Keratinocyte (primary cell): Measurements from ENCODE around the gene NEUROG3. TPM values are rescaled to one million over a fixed set of nuclear protein-coding genes. Genes with fewer than 3 reads are reported as not detected.

ENCODE experiments used
- DNase-seq: peaks from one replicate; pipeline ENCODE4 v3.0.0-alpha.2; 2011; ENCODE audit warnings: low read depth, missing footprints, low spot score
- FAIRE-seq: peaks from 2 replicates; lab custom pipeline; 2011; peaks lifted over from hg19 to GRCh38; lab: Jason Lieb, UNC
- H2AFZ ChIP-seq: 2 replicates; pipeline ENCODE4 v1.6.0; 2012; ENCODE audit warnings: low read length, control low read depth, inconsistent platforms; ENCODE audit not compliant: control insufficient read depth
- H3K27ac ChIP-seq: 2 replicates; pipeline ENCODE4 v1.5.1; 2011; ENCODE audit warnings: low read length; ENCODE audit not compliant: control insufficient read depth, insufficient read depth
- H3K27me3 ChIP-seq: 3 replicates; pipeline ENCODE4 v1.6.0; 2011; ENCODE audit warnings: low read length; ENCODE audit not compliant: control insufficient read depth, insufficient read depth; ENCODE audit errors: extremely low read depth
- H3K36me3 ChIP-seq, 2 experiments: 2 replicates in 1 of 2; 3 replicates in 1 of 2; pipeline ENCODE4 v1.5.1; 2011; ENCODE audit warnings: low read length in 2 of 2, mild to moderate bottlenecking in 1 of 2; ENCODE audit not compliant: control insufficient read depth in 2 of 2, insufficient read depth in 2 of 2; ENCODE audit errors: extremely low read depth in 1 of 2
- H3K4me1 ChIP-seq: 3 replicates; pipeline ENCODE4 v1.5.1; 2011; ENCODE audit warnings: low read length; ENCODE audit not compliant: control insufficient read depth, insufficient read depth; ENCODE audit errors: extremely low read depth
- H3K4me2 ChIP-seq: 3 replicates; pipeline ENCODE4 v1.6.0; 2011; ENCODE audit warnings: low read depth, low read length; ENCODE audit not compliant: control insufficient read depth, insufficient read depth; ENCODE audit errors: extremely low read depth
- H3K4me3 ChIP-seq, 3 experiments: fragments of 200-600 bp in 1 of 3; sonication (generic) in 1 of 3; 2 replicates in 2 of 3; 3 replicates in 1 of 3; pipeline ENCODE4 v1.5.1; 2011 to 2016; ENCODE audit warnings: low read length in 3 of 3, mild to moderate bottlenecking in 3 of 3, control low read depth in 2 of 3, inconsistent platforms in 1 of 3, low read depth in 1 of 3, mixed read lengths in 1 of 3, mixed run types in 1 of 3, moderate library complexity in 1 of 3; ENCODE audit not compliant: control insufficient read depth in 2 of 3, insufficient read depth in 2 of 3; ENCODE audit errors: extremely low read depth in 1 of 3
- H3K79me2 ChIP-seq: 2 replicates; pipeline ENCODE4 v1.6.0; 2012; ENCODE audit warnings: low read length; ENCODE audit not compliant: control insufficient read depth, insufficient read depth
- H3K9ac ChIP-seq: 3 replicates; pipeline ENCODE4 v1.6.0; 2011; ENCODE audit warnings: low read length; ENCODE audit not compliant: control insufficient read depth, insufficient read depth; ENCODE audit errors: extremely low read depth
- H3K9me1 ChIP-seq: 3 replicates; pipeline ENCODE4 v1.6.0; 2011; ENCODE audit warnings: low read length; ENCODE audit not compliant: control insufficient read depth, insufficient read depth; ENCODE audit errors: extremely low read depth
- H3K9me3 ChIP-seq: 2 replicates; pipeline ENCODE4 v1.5.1; 2012; ENCODE audit warnings: low read depth, low read length; ENCODE audit not compliant: control insufficient read depth
- H4K20me1 ChIP-seq: 3 replicates; pipeline ENCODE4 v1.6.0; 2011; ENCODE audit warnings: low read length; ENCODE audit not compliant: control insufficient read depth, insufficient read depth; ENCODE audit errors: extremely low read depth
- EZH2 ChIP-seq: IDR thresholded peaks from one replicate; pipeline ENCODE4 v1.6.1; 2012; ENCODE audit warnings: inconsistent platforms, mild to moderate bottlenecking, low read length, moderate library complexity
- dilution Hi-C: fragments of 300-500 bp; cut with MboI; formaldehyde crosslinking; loops from one replicate; pipeline ENCODE4 v1.7.0; 2020; ENCODE audit warnings: low sequenced_read_pairs; ENCODE audit not compliant: extremely low pct_ligation_motif_present
- polyA plus RNA-seq, 5 experiments: library from polyadenylated mRNA; depleted of rRNA in 3 of 5; stranded (reverse) in 3 of 5; stranded (forward) in 1 of 5; unstranded in 1 of 5; fragments of >200 nt; gene quantifications; 1 replicate in 1 of 5; 2 replicates in 3 of 5; 3 replicates in 1 of 5; pipeline versions ENCODE4 v1.2.1 to v1.2.3, GENCODE V29; 2011 to 2012; ENCODE audit warnings: missing spikeins in 2 of 5, low read depth in 1 of 5, low replicate concordance in 1 of 5
- TF ChIP-seq, protein P1 (sequence below), 3 experiments: IDR thresholded peaks in 1 of 3; conservative IDR thresholded peaks in 1 of 3; optimal IDR thresholded peaks in 1 of 3; 2 replicates in 2 of 3; 3 replicates in 1 of 3; pipeline versions ENCODE3 to v1.5.1; 2011; ENCODE audit warnings: low read length in 3 of 3, mild to moderate bottlenecking in 3 of 3, moderate library complexity in 2 of 3, control low read depth in 1 of 3, inconsistent platforms in 1 of 3; ENCODE audit not compliant: insufficient read depth in 2 of 3; ENCODE audit errors: extremely low read depth in 1 of 3

The NEUROG3 gene
- polyA plus RNA-seq, 1 donor (not counting 4 experiments of a cell fraction or from before 2014, with no cell fraction given): not detected

DNA sequence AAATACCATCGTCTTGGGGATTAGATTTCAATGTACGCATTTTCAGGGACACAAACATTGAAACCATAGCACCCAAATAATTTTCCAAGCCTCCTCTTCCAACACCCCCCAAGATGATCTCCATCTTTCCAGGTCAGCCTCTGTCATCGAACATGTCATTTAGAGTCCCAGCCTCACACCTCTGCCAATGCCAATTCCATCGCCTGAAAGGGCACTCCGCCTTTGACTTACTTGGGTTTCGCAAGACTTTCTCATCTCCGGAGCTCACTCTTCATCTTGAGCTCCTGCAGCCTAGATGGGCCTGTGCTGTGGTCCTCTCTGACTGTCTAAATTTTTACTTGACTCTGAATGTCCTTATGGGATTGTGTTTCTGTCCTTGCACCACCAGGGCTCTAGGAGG is 46.4 kb upstream of the NEUROG3 start:
- H3K36me3 ChIP-seq: no peaks in the 10 kb centered on the region
- H3K9ac ChIP-seq: no peak overlapping the region
- no peaks in the 10 kb centered on the region for H4K20me1 ChIP-seq
- H2AFZ ChIP-seq: no peak overlapping the region
- no peak overlapping the region for H3K27ac ChIP-seq
- H3K4me2 ChIP-seq: no peak overlapping the region
- FAIRE-seq (no peak), DNase-seq (no peak)
- TF ChIP-seq, protein P1, sequence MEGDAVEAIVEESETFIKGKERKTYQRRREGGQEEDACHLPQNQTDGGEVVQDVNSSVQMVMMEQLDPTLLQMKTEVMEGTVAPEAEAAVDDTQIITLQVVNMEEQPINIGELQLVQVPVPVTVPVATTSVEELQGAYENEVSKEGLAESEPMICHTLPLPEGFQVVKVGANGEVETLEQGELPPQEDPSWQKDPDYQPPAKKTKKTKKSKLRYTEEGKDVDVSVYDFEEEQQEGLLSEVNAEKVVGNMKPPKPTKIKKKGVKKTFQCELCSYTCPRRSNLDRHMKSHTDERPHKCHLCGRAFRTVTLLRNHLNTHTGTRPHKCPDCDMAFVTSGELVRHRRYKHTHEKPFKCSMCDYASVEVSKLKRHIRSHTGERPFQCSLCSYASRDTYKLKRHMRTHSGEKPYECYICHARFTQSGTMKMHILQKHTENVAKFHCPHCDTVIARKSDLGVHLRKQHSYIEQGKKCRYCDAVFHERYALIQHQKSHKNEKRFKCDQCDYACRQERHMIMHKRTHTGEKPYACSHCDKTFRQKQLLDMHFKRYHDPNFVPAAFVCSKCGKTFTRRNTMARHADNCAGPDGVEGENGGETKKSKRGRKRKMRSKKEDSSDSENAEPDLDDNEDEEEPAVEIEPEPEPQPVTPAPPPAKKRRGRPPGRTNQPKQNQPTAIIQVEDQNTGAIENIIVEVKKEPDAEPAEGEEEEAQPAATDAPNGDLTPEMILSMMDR (optimal IDR thresholded peaks at IDR 0.05 in 1 of 3, IDR thresholded peaks at IDR 0.05 in 1 of 3, conservative IDR thresholded peaks at IDR 0.05 in 1 of 3; ENCODE audit: extremely low read depth in 1 of 3, insufficient read depth in 2 of 3, low read length in 3 of 3): no peak
- no peak for TF ChIP-seq EZH2
- dilution Hi-C loops: no loop called here
- H3K27me3 ChIP-seq: peaks cover 3% of the 10 kb centered on the region
- no peaks in the 10 kb centered on the region for H3K9me1 ChIP-seq
- H3K79me2 ChIP-seq: no peaks in the 10 kb centered on the region
- H3K4me1 ChIP-seq: no peaks in the 10 kb centered on the region
- H3K9me3 ChIP-seq: no peaks in the 10 kb centered on the region
- no peak overlapping the region for H3K4me3 ChIP-seq

DNA sequence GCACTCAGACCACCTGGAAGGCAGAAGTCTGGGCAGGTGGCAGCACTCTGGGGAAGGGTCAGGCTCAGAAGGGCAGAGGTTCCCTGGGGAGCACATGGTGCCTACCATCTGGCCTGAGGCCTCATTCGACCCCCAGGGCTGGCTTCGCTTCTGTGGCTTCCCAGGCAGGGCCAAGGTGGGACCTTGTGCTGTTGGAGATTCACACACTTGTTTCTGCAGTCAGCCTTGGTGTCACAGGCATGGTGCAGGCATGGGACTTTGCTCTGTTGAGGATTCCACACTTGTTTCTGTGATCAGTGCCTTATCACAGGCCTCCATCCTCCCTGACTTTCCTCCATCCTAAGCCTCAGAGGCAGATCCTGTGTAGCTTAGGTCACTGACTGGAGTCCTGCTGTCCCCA is 45.5 kb upstream of the NEUROG3 start:
- no peak overlapping the region for H3K4me2 ChIP-seq
- FAIRE-seq (no peak), DNase-seq (no peak)
- no peaks in the 10 kb centered on the region for H3K79me2 ChIP-seq
- dilution Hi-C loops: no loop called here
- no peaks in the 10 kb centered on the region for H3K9me3 ChIP-seq
- no peaks in the 10 kb centered on the region for H3K36me3 ChIP-seq
- H2AFZ ChIP-seq: no peak overlapping the region
- H3K9ac ChIP-seq: no peak overlapping the region
- TF ChIP-seq, protein P1 (optimal IDR thresholded peaks at IDR 0.05 in 1 of 3, IDR thresholded peaks at IDR 0.05 in 1 of 3, conservative IDR thresholded peaks at IDR 0.05 in 1 of 3; ENCODE audit: extremely low read depth in 1 of 3, insufficient read depth in 2 of 3, low read length in 3 of 3): no peak
- no peak for TF ChIP-seq EZH2
- no peaks in the 10 kb centered on the region for H3K4me1 ChIP-seq
- peaks cover 3% of the 10 kb centered on the region for H3K27me3 ChIP-seq
- no peaks in the 10 kb centered on the region for H3K9me1 ChIP-seq
- H3K27ac ChIP-seq: no peak overlapping the region
- H3K4me3 ChIP-seq: no peak overlapping the region
- H4K20me1 ChIP-seq: no peaks in the 10 kb centered on the region
